ENCODE data around the gene GZF1. TPM values are rescaled to one million over a fixed set of nuclear protein-coding genes. Genes with fewer than 3 reads are reported as not detected.

GZF1 gene
- total RNA-seq, 1 donor: 61.0 TPM

DNA sequence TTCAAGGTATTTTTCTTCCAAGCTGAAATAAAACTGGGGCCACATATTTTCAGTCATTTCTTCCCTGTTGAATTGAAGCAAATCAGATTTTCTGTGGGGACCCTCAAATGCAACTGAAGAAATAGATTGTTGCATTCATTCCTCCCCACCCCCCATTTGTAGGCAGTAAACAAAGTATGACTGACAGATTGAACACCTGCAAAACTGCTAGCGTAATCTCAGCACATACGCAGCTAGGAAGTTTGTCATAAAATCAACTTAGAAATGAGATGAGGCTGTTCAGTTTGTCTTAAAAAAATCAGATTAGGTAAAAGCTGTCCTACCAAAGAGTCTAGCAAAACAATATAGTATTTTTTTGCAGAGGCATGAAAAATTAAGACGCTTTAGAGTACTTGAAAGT is 8.9 kb downstream of the GZF1 start:
- no peak overlapping the region for H3K4me3 ChIP-seq (ENCODE audit: low read length)
- peaks cover 21% of the 10 kb centered on the region for H3K4me1 ChIP-seq (ENCODE audit: insufficient read depth, low read length)
- H3K27me3 ChIP-seq (ENCODE audit: insufficient read depth, low read length): no peaks in the 10 kb centered on the region
- no peaks in the 10 kb centered on the region for H3K9me3 ChIP-seq (ENCODE audit: low read depth, low read length)

DNA sequence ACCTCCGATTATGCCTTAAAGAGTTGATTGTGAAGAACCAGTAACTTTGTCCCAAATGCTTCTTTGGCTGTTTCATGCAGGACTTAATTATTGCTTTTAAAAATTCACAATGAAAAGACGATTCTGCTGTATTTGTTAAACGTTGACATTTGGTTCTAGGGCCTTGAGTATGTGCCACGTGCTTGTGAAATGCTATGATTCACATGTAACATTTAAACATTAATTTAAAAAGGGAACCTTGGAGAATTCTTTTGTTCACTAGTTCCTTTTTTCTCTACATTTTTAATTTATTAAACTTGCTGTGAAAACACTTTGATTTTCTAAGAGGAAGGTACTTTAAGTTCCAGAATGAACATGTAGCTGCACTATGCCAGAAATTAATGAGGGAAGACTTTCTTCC is 9.5 kb downstream of the GZF1 start:
- no peaks in the 10 kb centered on the region for H3K9me3 ChIP-seq (ENCODE audit: low read depth, low read length)
- no peaks in the 10 kb centered on the region for H3K27me3 ChIP-seq (ENCODE audit: insufficient read depth, low read length)
- H3K4me1 ChIP-seq (ENCODE audit: insufficient read depth, low read length): peaks cover 15% of the 10 kb centered on the region
- no peak overlapping the region for H3K4me3 ChIP-seq (ENCODE audit: low read length)

DNA sequence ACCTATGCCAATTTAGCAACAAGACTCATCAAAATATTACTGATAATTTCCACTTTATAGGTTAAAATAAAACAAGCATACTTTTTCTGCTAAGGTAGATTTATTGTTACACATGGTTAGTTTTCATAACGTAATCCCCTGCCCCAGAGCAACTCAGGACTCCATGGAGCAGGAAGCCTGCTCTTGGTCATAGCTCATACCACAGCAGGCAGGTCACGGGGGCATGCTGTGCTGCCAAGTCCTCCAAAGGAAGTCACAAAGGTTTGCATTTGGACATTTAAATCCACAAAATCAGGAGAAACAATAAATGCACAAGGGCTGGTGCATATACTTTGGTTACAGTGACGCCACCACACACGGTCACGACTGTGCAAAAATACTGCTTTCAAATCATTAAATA is 12.5 kb downstream of the GZF1 start:
- H3K27me3 ChIP-seq (ENCODE audit: insufficient read depth, low read length): no peaks in the 10 kb centered on the region
- H3K4me3 ChIP-seq (ENCODE audit: low read length): no peak overlapping the region
- H3K9me3 ChIP-seq (ENCODE audit: low read depth, low read length): no peaks in the 10 kb centered on the region
- peaks cover 8% of the 10 kb centered on the region for H3K4me1 ChIP-seq (ENCODE audit: insufficient read depth, low read length)

DNA sequence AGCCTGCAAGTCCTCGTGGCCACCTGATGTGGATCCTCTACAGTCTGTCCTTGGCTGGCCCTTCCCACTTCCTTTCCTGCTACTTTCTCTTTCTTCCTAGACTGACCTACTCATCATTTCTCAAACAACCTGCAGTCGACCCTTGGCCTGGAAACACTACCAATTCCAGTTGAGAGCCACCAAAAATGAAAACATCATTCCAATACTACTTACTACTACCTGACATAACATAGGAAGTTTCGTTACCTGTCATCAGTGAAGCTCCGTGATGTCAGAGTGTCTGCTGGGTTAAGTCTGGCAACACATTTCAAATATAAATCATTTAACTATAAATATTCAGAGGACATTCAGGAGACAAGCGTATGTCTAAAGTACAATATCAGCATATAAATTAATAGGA is 13.8 kb downstream of the GZF1 start:
- no peak overlapping the region for H3K4me3 ChIP-seq (ENCODE audit: low read length)

DNA sequence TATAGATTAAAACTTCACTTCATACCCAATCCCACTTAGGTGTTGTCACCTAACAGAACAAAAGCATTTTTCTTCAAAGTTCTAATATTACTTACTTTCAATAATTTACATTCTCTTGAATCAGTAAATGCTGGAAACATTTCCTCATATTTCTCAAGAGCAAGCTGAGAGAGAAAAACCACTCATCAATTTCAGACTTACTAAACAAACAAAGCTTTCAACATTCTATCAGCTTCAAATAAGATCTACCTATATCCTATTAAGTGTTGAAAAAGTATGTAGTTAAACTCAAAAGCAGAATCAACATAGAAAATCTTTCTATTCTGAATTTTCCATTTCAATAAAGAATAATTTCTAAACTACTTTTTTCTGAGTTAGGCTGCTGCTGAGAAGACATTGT is 17.8 kb downstream of the GZF1 start:
- H3K9me3 ChIP-seq (ENCODE audit: low read depth, low read length): no peaks in the 10 kb centered on the region
- H3K27me3 ChIP-seq (ENCODE audit: insufficient read depth, low read length): no peaks in the 10 kb centered on the region
- no peak overlapping the region for H3K4me3 ChIP-seq (ENCODE audit: low read length)
- H3K4me1 ChIP-seq (ENCODE audit: insufficient read depth, low read length): no peaks in the 10 kb centered on the region

More for the DNA sequence above, 13.8 kb downstream of the GZF1 start:
- H3K4me1 ChIP-seq (ENCODE audit: insufficient read depth, low read length): peaks cover 7% of the 10 kb centered on the region
- no peaks in the 10 kb centered on the region for H3K27me3 ChIP-seq (ENCODE audit: insufficient read depth, low read length)
- no peaks in the 10 kb centered on the region for H3K9me3 ChIP-seq (ENCODE audit: low read depth, low read length)

DNA sequence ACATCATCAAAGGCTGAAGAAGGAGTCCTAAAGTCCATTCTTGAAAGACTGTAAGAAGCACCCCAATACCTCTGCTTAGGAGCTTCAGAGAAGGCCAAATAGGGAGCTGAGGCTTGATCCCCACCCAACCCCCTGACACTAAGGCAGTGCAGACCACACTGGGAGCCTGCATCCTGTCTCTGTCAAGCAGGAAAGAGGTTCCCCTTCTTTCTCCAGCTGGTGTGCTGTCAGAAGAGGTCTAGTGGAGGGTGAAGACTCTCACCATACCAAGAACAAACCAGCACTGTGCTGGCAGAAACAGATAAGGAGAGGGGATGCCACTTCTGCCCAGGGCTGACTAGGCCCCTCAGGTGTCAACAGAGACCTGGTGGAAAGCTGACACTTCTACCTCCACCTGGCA is 19.9 kb downstream of the GZF1 start:
- H3K4me1 ChIP-seq (ENCODE audit: insufficient read depth, low read length): no peaks in the 10 kb centered on the region
- no peaks in the 10 kb centered on the region for H3K9me3 ChIP-seq (ENCODE audit: low read depth, low read length)
- H3K4me3 ChIP-seq (ENCODE audit: low read length): no peak overlapping the region
- H3K27me3 ChIP-seq (ENCODE audit: insufficient read depth, low read length): no peaks in the 10 kb centered on the region

DNA sequence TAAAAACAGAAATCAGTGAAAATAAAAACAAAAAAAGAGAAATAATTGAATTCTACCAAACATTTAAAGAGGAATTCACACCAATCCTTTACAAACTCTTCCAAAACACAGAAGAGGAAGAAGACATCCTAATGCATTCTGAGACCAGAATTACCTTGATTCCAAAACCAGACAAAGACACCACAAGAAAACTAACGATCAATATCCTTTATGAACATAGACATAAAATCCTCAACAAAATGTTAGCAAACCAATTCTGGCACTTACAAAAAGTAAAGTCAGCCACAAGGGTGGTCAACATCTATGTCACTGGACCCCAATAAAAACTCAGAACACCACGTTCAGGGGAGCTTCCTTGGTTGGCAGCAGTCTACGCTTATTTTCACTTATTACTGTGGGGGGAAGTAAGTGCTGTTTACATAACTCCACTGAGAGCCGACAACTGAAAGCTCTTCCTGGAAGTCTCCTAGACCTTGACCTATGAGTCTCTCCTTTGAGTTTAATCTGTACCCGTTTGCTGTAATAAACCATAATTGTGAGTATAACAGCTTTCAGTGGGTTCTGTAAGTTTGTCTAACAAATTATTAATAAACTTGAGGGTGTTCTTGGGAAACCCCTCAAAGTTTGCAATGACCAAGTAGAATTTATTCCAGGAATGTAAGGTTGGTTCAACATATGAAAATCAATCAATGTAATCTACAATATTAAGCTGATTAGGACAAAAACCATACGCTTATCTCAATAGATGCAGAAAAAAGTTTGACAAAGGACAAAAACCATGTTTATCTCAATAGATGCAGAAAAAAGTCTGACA is 24.5 kb downstream of the GZF1 start:
- Histone ChIP-seq H3K27me3 (ENCODE audit: insufficient read depth, low read length) (no peaks in the 10 kb centered on the region), H3K4me1 (ENCODE audit: insufficient read depth, low read length) (no peaks in the 10 kb centered on the region), H3K4me3 (ENCODE audit: low read length) (no peak overlapping the region), H3K9me3 (ENCODE audit: low read depth, low read length) (no peaks in the 10 kb centered on the region)

DNA sequence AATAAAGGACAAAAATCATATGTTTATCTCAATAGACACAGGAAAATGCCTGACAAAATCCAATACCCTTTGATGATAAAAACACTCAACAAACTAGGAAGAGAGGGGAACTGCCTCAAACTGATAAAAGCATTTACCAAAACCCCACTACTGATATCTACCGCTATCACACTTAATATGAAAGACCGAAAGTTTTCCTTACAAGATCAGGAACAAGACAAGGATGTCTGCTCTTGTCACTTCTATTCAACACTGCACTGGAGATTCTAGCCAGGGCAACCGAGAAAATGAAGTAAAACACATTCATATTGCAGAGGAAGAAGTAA is 25.1 kb downstream of the GZF1 start:
- Histone ChIP-seq H3K9me3 (ENCODE audit: low read depth, low read length) (no peaks in the 10 kb centered on the region), H3K4me3 (ENCODE audit: low read length) (no peak overlapping the region), H3K27me3 (ENCODE audit: insufficient read depth, low read length) (no peaks in the 10 kb centered on the region), H3K4me1 (ENCODE audit: insufficient read depth, low read length) (no peaks in the 10 kb centered on the region)

DNA sequence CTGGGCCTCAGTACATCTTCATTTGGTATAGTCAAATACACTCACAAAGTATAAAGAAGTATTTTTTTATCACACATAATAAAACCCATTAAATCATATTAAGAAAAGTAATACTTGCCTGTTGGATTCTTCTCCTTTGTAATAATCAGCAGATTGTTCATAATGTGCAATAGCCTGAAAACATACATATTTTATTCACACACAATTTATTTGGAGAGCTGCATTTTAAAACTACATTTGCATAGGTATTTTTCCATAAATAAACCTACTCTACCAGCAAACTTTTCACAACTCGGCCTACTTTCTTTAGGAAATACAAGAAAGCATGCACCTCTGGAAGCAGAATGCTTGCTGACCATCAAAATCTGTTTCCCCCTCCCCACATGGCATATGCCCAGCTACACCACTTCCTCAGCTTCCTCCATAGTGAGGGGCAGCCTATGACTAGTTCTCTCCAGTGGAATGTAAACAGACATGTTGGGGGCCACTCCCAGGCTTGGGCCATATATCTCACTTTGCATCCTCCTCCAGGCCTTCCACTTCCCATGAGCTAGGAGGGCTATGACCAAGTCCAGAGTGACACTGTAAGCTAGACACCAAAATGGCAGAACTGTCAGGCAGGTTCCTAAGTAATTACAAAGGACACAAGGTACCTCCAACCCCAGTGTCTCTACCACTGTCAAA is 28.3 kb downstream of the GZF1 start:
- H3K27me3 ChIP-seq (ENCODE audit: insufficient read depth, low read length): no peaks in the 10 kb centered on the region
- no peak overlapping the region for H3K4me3 ChIP-seq (ENCODE audit: low read length)
- H3K4me1 ChIP-seq (ENCODE audit: insufficient read depth, low read length): no peaks in the 10 kb centered on the region
- no peaks in the 10 kb centered on the region for H3K9me3 ChIP-seq (ENCODE audit: low read depth, low read length)

DNA sequence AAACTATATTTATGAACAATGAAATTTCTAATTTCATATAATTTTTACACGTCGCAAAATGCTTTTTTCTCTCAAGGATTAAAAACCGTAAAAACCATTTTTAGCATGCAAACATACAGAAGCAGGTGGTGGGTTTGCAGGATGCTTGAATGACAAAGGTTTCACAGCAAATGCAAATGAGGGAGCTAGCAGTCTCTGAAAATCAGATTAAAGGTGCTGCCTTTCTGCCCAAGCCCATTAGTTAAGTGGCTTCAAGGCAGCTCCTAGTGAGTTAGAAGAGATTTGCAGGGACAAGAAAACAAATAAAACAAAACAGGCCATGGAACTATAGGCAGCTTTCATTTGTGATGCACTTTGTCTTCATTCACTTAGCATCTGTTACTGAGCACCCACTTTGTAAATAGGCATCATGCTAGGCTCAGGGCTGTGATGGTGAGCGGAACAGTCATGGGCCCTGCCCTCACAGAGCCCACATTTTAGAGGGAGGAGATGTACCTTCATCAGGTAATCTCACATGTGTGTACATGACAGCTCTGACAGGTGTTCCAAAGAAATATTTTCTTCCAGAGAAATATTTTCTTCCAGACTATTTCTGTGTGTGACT is 29.8 kb downstream of the GZF1 start:
- no peaks in the 10 kb centered on the region for H3K9me3 ChIP-seq (ENCODE audit: low read depth, low read length)
- H3K27me3 ChIP-seq (ENCODE audit: insufficient read depth, low read length): no peaks in the 10 kb centered on the region
- no peak overlapping the region for H3K4me3 ChIP-seq (ENCODE audit: low read length)
- H3K4me1 ChIP-seq (ENCODE audit: insufficient read depth, low read length): no peaks in the 10 kb centered on the region

DNA sequence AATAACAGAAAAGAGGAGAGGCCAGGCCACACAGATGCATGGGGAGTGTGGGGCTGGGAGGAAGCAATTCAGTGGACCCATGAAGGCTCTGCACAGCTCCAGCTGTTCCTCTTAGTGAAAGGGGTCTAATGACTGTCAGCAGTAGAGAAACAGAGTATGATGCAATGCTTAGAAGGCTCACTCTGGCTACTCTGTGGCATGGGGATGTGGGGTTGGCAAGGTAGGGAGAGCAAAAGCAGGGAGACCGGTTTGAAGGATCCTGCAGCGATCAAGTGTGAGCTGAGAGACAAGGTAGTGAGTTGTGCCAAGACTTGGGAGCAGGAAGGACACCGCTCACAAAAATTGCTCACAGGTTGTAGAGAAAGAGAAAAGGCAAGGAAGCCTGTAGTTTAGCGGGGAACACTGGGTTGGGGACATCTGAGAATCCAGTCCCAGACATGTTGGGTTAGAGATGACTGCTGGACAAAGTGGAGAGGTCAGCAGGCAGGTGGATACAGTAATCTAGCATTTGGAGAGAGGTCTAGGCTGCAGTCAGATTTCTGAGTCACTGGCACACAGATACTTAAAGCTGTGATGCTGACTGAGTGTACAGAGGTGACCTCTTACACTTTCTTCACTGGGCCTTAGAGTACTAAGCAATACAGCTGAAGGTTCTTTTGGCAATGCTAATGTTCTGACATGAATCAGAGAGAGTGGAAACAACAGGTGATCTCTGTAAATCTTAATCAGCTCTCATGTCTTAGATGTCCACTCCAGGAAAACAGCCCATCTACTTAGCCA is 32.2 kb downstream of the GZF1 start:
- Histone ChIP-seq H3K9me3 (ENCODE audit: low read depth, low read length) (no peaks in the 10 kb centered on the region), H3K4me1 (ENCODE audit: insufficient read depth, low read length) (peaks cover 9% of the 10 kb centered on the region), H3K4me3 (ENCODE audit: low read length) (no peak overlapping the region), H3K27me3 (ENCODE audit: insufficient read depth, low read length) (no peaks in the 10 kb centered on the region)

DNA sequence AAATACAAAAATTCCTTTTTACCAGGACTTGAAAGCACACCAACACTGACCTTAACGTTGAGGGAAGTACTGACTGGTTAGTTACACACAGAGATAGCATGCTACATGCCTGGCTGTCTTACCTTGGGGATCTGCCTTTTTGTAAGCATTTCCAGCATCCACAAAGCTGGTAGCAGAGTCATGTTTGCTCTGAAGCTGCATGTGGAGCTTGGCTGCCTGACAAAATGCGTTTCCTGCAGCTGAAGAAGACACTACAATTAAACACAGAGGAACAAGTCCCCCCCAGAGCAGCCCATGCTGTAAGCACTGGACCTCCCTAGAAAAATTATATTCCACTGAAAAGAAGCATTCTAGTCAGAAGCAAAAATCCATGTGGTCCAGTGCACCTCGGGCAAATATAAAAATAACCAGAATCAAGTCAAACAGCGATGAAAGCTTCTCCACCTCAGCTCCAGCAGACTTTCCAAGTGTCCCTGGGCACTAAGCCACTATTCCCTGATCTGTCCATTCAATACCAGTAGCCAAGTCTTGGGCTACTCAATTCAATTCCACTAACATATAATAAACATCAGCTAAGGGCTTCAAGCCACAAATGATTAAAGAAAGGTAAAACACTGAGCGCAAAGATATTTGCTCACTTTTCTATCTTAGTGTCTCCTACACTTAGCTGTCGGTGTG is 35.1 kb downstream of the GZF1 start:
- no peak overlapping the region for H3K4me3 ChIP-seq (ENCODE audit: low read length)

DNA sequence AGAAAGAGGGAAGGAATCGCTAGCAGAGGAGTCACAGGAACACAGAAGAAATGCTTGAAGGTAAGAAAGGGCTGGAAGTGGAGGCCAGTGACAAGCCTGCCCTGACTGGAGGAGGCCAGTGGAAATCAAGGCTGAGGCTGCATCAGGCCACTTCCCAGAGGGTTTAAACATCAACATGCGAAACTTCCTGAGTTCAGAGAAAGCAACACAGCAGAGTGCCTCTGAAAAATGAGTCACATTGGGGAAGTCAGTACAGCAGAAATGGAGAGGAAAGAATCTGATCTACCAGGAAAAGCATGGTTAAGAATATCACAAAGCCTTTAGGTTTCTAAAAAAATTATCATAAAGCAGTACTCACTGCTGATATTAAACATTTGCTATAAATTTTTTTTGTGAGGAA is 36.0 kb downstream of the GZF1 start:
- peaks cover 9% of the 10 kb centered on the region for H3K4me1 ChIP-seq (ENCODE audit: insufficient read depth, low read length)
- H3K9me3 ChIP-seq (ENCODE audit: low read depth, low read length): no peaks in the 10 kb centered on the region
- H3K4me3 ChIP-seq (ENCODE audit: low read length): no peak overlapping the region
- H3K27me3 ChIP-seq (ENCODE audit: insufficient read depth, low read length): no peaks in the 10 kb centered on the region

More for the DNA sequence above, 35.1 kb downstream of the GZF1 start:
- H3K9me3 ChIP-seq (ENCODE audit: low read depth, low read length): no peaks in the 10 kb centered on the region
- H3K4me1 ChIP-seq (ENCODE audit: insufficient read depth, low read length): peaks cover 9% of the 10 kb centered on the region
- H3K27me3 ChIP-seq (ENCODE audit: insufficient read depth, low read length): no peaks in the 10 kb centered on the region

DNA sequence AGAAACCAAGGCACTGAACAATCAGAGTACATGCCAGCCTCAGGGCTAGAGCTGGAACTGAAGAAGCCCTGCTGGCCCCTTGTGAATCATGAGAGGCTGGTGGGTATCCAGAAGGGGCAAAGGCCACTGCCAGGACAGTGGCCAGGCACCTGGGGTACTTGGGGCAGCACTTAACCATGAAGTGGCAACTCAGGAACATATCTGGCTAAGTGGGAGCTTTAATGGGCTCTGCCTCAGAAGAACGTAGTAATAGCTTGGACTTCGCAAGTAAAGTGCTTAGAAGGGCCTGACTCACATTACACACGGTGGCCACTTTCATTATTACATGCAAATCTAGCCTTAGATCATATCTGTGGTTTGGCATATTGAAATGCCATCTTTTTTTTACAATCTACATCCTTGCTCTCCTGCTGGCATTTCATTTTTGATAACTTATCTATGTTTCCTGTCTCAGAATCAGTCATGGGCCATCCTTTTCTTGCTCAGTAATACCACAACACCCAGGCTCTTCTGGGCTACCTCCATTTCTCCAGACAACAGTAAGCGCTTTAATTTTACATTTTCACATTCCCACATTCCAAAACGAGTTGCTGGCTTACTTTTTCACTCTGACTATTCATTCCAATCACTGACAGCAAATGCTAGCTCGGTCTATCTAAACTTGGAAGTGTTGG is 37.7 kb downstream of the GZF1 start:
- Histone ChIP-seq H3K4me1 (ENCODE audit: insufficient read depth, low read length) (peaks cover 13% of the 10 kb centered on the region), H3K4me3 (ENCODE audit: low read length) (no peak overlapping the region), H3K9me3 (ENCODE audit: low read depth, low read length) (no peaks in the 10 kb centered on the region), H3K27me3 (ENCODE audit: insufficient read depth, low read length) (no peaks in the 10 kb centered on the region)

All from mononuclear cell (primary cell).